Muscle of back (tissue), 11 donors: ENCODE measurements around the gene BCORL1. TPM values are rescaled to one million over a fixed set of nuclear protein-coding genes. Genes with fewer than 3 reads are reported as not detected.

ENCODE experiments used
- DNase-seq, 3 donors: peaks; one replicate each; pipeline versions ENCODE4 v3.0.0 to v3.0.0-alpha.2; 2013
- polyA plus RNA-seq, 10 donors: library from polyadenylated mRNA; unstranded; fragments of 120-200 nt; gene quantifications; one replicate each; pipeline ENCODE4 v1.2.1, GENCODE V29; 2013; ENCODE audit not compliant: insufficient read length in 10 of 10

The BCORL1 gene
- polyA plus RNA-seq, 10 donors = 14.2 to 17.1 (median 15.1) TPM

DNA sequence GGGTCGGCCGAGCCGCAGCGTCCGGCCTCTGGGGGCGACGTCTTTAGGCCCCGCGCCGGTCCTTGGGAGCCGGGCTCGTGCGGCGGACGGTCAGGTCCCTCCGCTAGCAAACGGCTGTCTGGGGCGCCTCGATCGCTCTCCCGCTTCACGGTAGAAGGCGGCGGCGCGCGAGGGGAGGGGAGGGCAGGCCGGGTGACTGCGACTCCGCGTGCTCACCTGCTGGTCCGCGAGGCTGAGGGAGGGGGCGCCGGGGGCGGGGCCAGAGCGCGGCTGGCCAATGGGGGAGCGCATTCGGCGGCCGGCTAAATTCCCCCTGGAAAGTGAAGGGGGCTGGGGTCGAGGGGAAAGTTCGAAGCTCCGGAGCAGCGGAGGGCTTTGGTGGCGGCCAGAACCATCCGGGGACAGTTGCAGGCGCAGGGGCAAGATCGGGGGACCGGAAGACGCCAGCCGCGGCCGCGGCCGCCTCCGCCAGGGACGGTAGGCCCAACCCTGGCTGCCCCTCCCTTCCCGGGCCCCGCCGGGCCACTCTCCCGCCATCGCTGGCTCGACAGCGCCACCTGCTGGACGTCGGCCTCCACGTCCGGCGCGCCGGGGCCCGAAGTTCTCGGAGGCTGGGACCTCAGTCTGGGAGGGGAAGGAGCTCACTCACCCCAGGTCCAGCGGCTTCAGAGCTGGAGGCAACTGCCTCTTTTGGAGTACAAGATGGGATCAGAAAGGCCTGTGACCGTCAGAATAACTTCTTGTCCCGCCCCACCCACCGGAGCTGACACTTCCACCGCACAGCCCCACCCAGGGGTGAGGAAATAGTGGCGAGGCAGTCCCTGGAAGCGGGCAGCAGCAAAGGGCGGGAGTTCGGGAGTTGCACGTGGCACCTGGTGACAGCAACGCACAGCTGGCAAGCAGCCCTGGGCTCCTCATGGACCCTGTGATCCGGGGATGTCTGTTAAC, 78.0 kb downstream of the BCORL1 start:
- peak; percentile 58 to 89 (median 76) for DNase-seq

- no peak for DNase-seq
Measured at GRCh38 chrX:130066975-130067615, 84.7 kb downstream of the BCORL1 start.

GRCh38 chrX:130071611-130072344, 89.3 kb downstream of the BCORL1 start:
- DNase-seq = no peak

- DNase-seq = no peak
Measured at GRCh38 chrX:130072345-130072740, 89.9 kb downstream of the BCORL1 start.

- DNase-seq = no peak
Measured at GRCh38 chrX:130075777-130076176, 93.3 kb downstream of the BCORL1 start.

GRCh38 chrX:130079824-130080406, 97.5 kb downstream of the BCORL1 start:
- peak; percentile 56 to 82 (median 71) for DNase-seq

- no peak for DNase-seq
Measured at GRCh38 chrX:130080791-130081367, 98.4 kb downstream of the BCORL1 start.

DNA sequence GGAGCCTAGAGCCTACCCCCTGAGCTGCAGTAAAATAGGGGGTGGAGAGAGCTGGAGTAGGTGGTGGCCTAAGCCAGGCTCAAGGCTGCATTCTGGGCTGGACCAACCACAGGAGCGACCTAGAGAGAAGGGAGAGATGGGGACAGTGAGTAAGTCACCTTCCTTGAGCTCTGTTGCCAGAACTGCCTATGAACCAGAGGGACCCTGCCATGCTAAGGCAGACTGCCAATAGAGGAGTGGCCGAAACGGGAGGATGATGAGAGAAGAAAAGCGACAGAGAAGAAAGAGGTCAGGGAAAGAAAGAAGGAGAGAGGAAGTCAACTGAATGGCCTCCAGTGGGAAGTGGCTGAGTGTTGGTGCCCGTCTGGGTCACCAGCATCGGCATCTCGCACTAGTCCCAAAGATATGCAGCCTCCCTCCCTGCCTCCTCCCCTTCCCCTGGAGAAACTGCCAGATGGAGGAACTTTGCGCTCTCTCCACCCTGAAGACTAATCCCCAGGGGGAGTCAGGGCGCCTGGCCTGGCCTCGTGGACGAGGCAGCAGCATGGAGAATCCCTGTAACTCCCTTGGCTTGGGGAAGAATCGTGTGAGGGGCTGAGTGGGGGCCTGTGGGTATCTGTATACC, 99.1 kb downstream of the BCORL1 start:
- no peak for DNase-seq

DNA sequence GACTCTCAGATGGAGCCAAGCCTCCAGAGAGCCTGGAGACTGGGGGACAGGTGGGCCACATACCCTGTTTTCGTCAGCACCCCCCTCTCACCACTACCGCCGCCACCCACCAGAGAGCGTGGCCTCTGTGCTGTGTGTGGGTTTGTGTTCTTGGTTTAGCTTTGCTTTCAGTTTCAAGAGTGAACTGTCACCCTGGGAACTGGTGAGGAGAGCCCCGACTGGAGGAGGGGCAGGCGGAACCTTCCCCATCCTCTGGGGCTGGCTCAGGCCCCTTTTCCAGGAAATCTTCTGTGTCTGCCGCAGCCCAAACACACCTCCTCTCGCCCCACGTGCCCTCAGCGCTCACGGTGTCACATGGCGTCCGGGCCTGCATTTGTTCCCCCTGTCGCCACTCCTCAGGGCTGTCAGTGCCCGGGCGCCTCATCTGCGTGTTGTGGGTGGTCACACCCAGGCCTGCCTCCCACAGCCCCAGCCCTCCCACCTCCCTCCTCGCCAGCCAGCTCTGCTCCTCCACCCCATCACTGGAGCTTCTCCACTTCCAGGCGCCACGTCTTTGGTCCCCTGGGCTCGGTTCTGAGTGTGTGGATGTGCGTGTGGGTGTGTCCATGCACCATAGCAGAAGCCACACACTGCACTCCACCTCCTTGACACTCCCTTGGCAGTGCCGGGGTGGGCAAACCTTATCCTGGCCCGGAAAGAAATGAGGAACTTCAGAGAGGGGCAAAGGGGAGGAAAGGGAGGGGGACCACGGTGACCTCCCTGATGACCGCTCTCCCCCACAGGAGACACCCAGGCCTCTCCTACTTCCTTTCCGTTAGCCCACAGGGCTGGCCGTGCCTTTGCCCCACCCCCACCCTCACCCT, 100.0 kb downstream of the BCORL1 start:
- DNase-seq = peak in 1 of 3 donors; percentile 49

- no peak for DNase-seq
Measured at GRCh38 chrX:130083107-130083490, 100.7 kb downstream of the BCORL1 start.

- DNase-seq = no peak
Measured at GRCh38 chrX:130083656-130084382, 101.4 kb downstream of the BCORL1 start.

DNA sequence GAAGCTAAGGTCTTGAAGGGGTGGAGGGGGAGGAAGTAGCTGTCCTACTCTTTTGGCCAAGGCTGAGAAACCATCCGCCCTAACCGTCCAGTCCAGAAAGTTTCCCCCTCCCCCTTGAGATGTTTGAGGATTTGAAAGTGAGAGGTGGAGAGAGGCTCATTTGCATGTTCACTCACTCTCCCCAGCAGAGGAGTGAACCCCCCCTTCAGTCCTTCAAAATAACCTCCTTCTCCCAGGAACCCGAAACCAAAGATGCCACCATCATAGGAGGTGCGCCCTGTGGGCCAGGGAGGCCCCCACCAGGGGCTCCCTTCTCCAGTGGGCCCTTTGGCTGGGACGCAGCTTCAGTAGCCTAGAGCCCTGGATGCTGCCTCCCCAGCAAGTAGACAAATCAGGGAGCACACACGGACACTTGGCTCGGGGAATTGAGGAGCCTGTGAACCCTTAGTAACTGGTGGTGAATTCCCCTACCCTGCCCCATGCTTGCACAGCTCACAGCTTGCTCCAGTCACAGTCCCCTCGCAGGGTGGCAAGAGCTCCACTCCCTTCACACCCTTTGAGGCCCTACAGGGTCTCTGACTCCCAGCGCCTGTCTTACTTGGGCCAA, 102.3 kb downstream of the BCORL1 start:
- no peak for DNase-seq

DNA sequence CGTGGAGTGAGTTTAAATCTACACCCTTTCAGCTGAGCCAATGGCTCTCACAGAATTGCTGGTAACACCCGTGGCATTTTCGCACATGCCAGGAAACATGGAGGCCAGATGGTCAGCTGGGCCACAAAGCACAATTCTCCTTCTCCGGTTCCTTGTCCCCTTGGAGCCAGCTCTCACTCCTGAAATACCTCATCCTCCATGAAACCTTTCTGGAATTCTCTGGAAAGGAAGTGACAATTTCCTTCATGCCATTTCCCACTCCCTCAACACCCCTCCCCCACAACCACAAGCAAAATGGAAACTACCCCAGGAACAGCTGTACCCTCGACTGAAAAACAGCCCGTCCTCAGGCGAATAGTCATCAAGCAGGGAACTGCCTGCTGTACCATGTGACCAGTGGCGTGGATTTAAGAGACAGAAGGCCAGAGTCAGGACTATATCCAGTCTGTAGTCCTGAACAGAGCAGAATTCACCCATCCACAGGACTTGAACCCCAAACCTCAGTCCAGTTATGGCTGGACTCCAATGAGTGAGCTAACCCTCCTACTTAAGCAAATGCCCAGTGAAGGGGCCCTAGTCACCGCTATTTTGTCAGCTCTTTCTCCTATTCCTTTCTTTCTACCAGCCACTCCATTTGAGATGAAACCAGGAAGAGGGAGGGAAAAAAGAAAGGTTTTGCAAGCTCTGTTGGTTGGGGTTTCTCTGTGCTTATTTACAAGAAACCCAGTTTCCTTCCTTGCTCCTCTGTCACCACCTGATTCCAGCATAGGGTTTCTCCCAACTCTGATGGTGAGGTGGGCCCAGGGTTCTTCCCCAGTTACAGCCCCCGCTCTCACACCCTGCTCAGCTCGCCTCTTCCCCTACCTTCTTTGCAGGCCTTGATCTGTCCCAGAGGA, 103.4 kb downstream of the BCORL1 start:
- DNase-seq = peak in 1 of 3 donors; percentile 26

DNA sequence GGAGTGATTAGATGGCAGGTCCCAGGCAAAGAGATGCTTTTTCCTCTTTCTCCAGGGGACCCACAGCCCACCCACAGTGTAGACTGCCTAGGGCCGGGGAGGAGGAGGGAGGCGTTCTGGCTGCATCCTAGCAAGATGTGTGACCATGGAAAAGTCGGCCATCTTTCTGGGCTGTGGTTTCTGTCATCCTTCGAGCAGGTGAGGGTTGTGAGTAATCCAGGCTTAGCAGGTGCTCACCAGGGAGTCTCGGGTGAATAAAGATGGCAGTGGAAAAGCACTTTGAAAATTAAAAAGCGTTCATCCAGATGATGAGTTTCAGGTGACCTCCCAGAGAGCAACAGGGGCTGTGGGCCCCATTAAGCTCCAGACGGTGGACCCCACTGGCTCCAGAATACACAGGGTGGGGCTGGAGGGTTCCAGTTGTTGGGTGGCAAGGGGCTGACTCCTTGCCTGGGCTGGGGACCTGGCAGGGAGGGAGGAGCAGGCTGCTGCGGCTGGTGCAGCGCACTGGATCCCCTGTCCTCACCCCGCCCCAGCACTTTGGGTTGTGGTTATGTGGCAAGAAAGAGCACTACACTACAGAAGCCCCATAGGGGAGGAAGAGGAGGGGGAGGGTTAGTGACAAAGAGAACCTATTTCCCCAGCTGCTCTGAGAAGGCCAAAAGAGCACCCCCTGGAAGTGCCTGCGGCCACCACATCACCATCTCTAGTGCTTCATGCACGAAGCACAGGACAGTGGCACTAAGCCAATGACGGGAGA, 104.2 kb downstream of the BCORL1 start:
- DNase-seq = no peak

DNA sequence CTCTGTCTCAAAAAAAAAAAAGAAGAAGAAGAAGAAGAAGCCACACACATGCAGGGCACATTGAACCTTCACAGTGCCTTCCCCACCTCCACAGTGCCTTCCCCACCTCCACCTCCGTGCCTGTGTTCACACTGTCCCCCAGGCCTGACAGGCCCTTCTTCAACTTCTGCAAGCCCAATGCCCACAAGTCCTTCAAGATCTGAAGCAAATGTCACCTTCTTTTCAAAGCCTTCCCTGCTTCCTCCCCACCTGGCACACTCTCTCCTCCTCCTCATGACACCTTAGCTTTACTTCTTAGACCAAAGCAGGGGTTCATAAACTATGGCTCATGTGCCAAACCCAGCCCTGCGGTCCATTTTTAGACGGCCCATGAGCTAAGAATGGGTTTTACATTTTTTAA, 107.9 kb downstream of the BCORL1 start:
- no peak for DNase-seq

- no peak for DNase-seq
Measured at GRCh38 chrX:130091980-130092522, 109.6 kb downstream of the BCORL1 start.

GRCh38 chrX:130093271-130093670, 110.8 kb downstream of the BCORL1 start:
- DNase-seq = no peak
